Esophagus squamous epithelium (tissue), 5 donors: Measurements from ENCODE around the gene NEDD8. TPM values are rescaled to one million over a fixed set of nuclear protein-coding genes. Genes with fewer than 3 reads are reported as not detected.

Experiments
- DNase-seq: peaks from one replicate; lab custom pipeline; 2025; lab: John Stamatoyannopoulos, UW
- H3K27ac ChIP-seq, 4 donors: fragments of 200-600 bp; sonication (generic); one replicate each; pipeline ENCODE4 v1.5.1; 2016 to 2019; ENCODE audit warnings: mild to moderate bottlenecking in 1 of 4
- H3K27me3 ChIP-seq, 4 donors: fragments of 200-600 bp; sonication (generic); 1 replicate in 3 of 4; 2 replicates in 1 of 4; pipeline versions ENCODE4 v1.5.1 to v1.6.0; 2017 to 2021; ENCODE audit warnings: antibody characterized with exemption in 1 of 4
- H3K36me3 ChIP-seq, 3 donors: fragments of 200-600 bp; sonication (generic); one replicate each; pipeline ENCODE4 v1.5.1; 2016 to 2019
- H3K4me1 ChIP-seq, 3 donors: fragments of 200-600 bp; sonication (generic); one replicate each; pipeline ENCODE4 v1.5.1; 2017 to 2019
- H3K4me3 ChIP-seq, 4 donors: fragments of 200-600 bp; sonication (generic); 1 replicate in 3 of 4; 2 replicates in 1 of 4; pipeline ENCODE4 v1.5.1; 2016 to 2019; ENCODE audit warnings: mild to moderate bottlenecking in 2 of 4, moderate library complexity in 1 of 4
- H3K9me3 ChIP-seq, 3 donors: fragments of 200-600 bp; sonication (generic); one replicate each; pipeline ENCODE4 v1.5.1; 2016 to 2019
- CTCF ChIP-seq, 6 experiments: fragments of 450-650 bp in 4 of 6; fragments of 200-600 bp in 2 of 6; sonication (generic) in 2 of 6; IDR thresholded peaks; one replicate each; pipeline ENCODE4 v1.5.1; 2016 to 2019; ENCODE audit warnings: antibody characterized with exemption in 6 of 6, mild to moderate bottlenecking in 4 of 6, moderate library complexity in 4 of 6
- POLR2A ChIP-seq, 4 donors: fragments of 450-650 bp; IDR thresholded peaks; one replicate each; pipeline ENCODE4 v1.6.1; 2017; ENCODE audit warnings: antibody characterized with exemption in 4 of 4, mild to moderate bottlenecking in 4 of 4, moderate library complexity in 3 of 4
- WGBS, 2 donors: methylation state at CpG; one replicate each; pipeline ENCODE4 v1.1.5; 2018; 5-methylcytosine and 5-hydroxymethylcytosine counted together
- intact Hi-C: fragments of 100-400 bp; cut with DNase I; formaldehyde crosslinking; loops from one replicate; pipeline ENCODE4 v1.15.0; 2022
- total RNA-seq, 4 donors: library from RNA; depleted of rRNA; stranded (reverse); fragments of >200 nt; gene quantifications; one replicate each; pipeline ENCODE4 v1.1.0, GENCODE V29; 2016
- donor health status: DM: yes; HTN: yes; CAD: no.

Gene NEDD8
- total RNA-seq, 4 donors from 2014 or later = 93.1 to 182 (median 121) TPM

- no peak overlapping the region for H3K4me3 ChIP-seq
- TF ChIP-seq POLR2A (IDR thresholded peaks at IDR 0.05) (no peak), CTCF (IDR thresholded peaks at IDR 0.05) (no peak)
- 93% methylated on average over 4 to 10 of the region's 14 CpGs for WGBS, 2 donors
- H3K9me3 ChIP-seq = no peaks in the 10 kb centered on the region
- no peak for DNase-seq
- H3K27me3 ChIP-seq = no peaks in the 10 kb centered on the region
- intact Hi-C loops = no loop called here
- H3K27ac ChIP-seq = no peak overlapping the region
- peaks cover 22 to 78% (median 39%) of the 10 kb centered on the region in 3 donors for H3K36me3 ChIP-seq
- H3K4me1 ChIP-seq = peaks cover 0 to 12% (median 9%) of the 10 kb centered on the region in 3 donors
These were observed 54.3 kb downstream of the NEDD8 start for GRCh38 chr14:24177891-24178290.

- Histone ChIP-seq H3K27me3 (no peaks in the 10 kb centered on the region), H3K4me1 (peaks cover 0 to 17% (median 9%) of the 10 kb centered on the region in 3 donors), H3K36me3 (peaks cover 17 to 71% (median 36%) of the 10 kb centered on the region in 3 donors), H3K4me3 (no peak overlapping the region), H3K27ac (no peak overlapping the region), H3K9me3 (no peaks in the 10 kb centered on the region)
- WGBS, 2 donors = 89 to 90% methylated on average over 8 of the region's 12 CpGs
- intact Hi-C loops = no loop called here
- TF ChIP-seq POLR2A (IDR thresholded peaks at IDR 0.05) (no peak), CTCF (IDR thresholded peaks at IDR 0.05) (no peak)
- DNase-seq = no peak
These were observed 54.9 kb downstream of the NEDD8 start for GRCh38 chr14:24177041-24177825.

- no peak for DNase-seq
- Histone ChIP-seq H3K4me1 (peaks cover 0 to 23% (median 12%) of the 10 kb centered on the region in 3 donors), H3K27ac (no peak overlapping the region), H3K36me3 (peaks cover 11 to 65% (median 35%) of the 10 kb centered on the region in 3 donors), H3K4me3 (no peak overlapping the region), H3K9me3 (no peaks in the 10 kb centered on the region), H3K27me3 (no peaks in the 10 kb centered on the region)
- intact Hi-C loops = no loop called here
- 91 to 100% methylated on average over 1 to 5 of the region's 5 CpGs for WGBS, 2 donors
- TF ChIP-seq POLR2A (IDR thresholded peaks at IDR 0.05) = no peak
- no peak for TF ChIP-seq CTCF (IDR thresholded peaks at IDR 0.05)
These were observed 55.6 kb downstream of the NEDD8 start for GRCh38 chr14:24176599-24176998.

GRCh38 chr14:24172871-24173281 is 59.3 kb downstream of the NEDD8 start:
- H3K9me3 ChIP-seq = no peaks in the 10 kb centered on the region
- H3K4me1 ChIP-seq = peaks cover 0 to 24% (median 5%) of the 10 kb centered on the region in 3 donors
- H3K4me3 ChIP-seq = peak overlapping the region in 1 of 4 donors; percentile 34
- no peaks in the 10 kb centered on the region for H3K27me3 ChIP-seq
- H3K27ac ChIP-seq = peak overlapping the region in 1 of 4 donors; percentile 69
- H3K36me3 ChIP-seq = peaks cover 0 to 56% (median 6%) of the 10 kb centered on the region in 3 donors
- intact Hi-C loops = no loop called here
- WGBS, 2 donors = 64 to 79% methylated on average over 6 to 9 of the region's 20 CpGs
- no peak for TF ChIP-seq POLR2A (IDR thresholded peaks at IDR 0.05)
- no peak for TF ChIP-seq CTCF (IDR thresholded peaks at IDR 0.05)
- DNase-seq = no peak

- H3K4me1 ChIP-seq = peaks cover 0 to 24% (median 5%) of the 10 kb centered on the region in 3 donors
- intact Hi-C loops = no loop called here
- H3K4me3 ChIP-seq = peak overlapping the region in 3 of 4 donors; percentile 27 to 42 (median 34)
- H3K9me3 ChIP-seq = no peaks in the 10 kb centered on the region
- no peaks in the 10 kb centered on the region for H3K27me3 ChIP-seq
- H3K27ac ChIP-seq = peak overlapping the region in 2 of 4 donors; percentile 50 to 69
- 51 to 94% methylated on average over 7 to 9 of the region's 30 CpGs for WGBS, 2 donors
- peaks cover 0 to 56% (median 6%) of the 10 kb centered on the region in 3 donors for H3K36me3 ChIP-seq
- DNase-seq = no peak
- TF ChIP-seq CTCF (IDR thresholded peaks at IDR 0.05) (no peak), POLR2A (IDR thresholded peaks at IDR 0.05) (no peak)
These were observed 59.8 kb downstream of the NEDD8 start for GRCh38 chr14:24172261-24172860.
